HL-60/S4 (cell line): Measurements from ENCODE around the gene MAP1LC3C.

Experiments
- in situ Hi-C: fragments of 300-500 bp; cut with MboI; formaldehyde crosslinking; loops from 2 replicates; pipeline ENCODE4 v1.14.3; 2022; ENCODE audit warnings: low sequenced_read_pairs

MAP1LC3C gene

GRCh38 chr1:241999026-241999425 is at the start of gene MAP1LC3C:
Gene MAP1LC3C (minus strand): TSS chr1:241999098. CDS start chr1:241999008, 90 bp downstream.
- in situ Hi-C loops: no loop called here

DNA sequence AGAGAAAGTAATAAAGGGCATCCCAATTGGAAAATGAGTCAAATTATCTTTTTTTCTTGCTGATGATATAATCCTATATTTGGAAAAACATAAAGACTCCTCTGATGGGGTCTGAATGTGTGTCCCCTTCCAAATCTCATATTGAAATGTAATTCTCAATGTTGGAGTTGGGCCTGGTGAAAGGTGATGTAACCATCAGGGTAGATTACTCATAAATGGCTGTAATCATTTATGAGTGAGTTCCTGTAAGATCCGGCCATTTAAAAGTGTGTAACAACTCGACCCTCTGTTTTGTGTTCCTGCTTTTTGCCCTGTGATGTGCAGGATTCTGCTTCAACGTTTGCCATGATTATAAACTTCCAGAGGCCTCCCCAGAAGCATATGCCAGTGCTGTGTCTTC is 44.3 kb upstream of the MAP1LC3C start:
- in situ Hi-C loops: no loop called here

- in situ Hi-C loops: no loop called here
Observed at GRCh38 chr1:242034392-242034791, 35.5 kb upstream of the MAP1LC3C start.

GRCh38 chr1:242033447-242033846 is 34.5 kb upstream of the MAP1LC3C start:
- in situ Hi-C loops: no loop called here

DNA sequence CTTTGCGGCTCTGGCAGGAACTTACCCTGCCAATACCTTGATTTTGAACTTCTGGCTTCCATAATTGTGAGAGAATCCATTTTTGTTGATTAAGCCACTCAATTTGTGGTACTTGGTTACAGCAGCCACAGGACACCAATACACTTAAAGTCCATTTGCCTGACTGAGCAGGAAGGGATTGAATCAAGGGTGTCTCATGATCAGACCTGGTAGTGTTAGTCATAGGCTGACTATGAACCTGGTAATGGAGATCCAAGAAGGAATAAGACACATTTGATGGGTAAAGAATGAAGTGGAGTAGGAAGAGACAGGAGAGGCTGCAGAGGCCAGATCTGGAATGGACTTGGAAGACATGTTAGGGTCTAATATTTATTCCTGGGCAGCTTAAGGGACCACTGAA is 31.2 kb upstream of the MAP1LC3C start:
- in situ Hi-C loops: no loop called here

GRCh38 chr1:242025681-242026080 is 26.8 kb upstream of the MAP1LC3C start:
- in situ Hi-C loops: no loop called here

DNA sequence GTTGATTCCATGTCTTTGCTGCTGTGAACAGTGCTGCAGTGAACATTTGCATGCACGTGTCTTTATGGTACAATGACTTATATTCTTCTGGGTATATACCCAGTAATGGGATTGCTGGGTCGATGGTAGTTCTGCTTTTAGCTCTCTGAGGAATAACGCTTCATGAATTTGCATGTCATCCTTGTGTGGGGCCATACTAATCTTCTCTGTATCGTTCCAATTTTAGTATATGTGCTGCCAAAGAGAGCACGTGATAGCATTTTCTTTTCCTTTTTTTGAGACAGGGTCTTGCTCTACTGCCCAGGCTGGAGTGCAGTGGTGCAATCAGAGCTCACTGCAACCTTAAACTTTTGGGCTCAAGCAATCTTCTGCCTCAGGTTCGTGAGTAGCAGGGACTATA is 24.9 kb upstream of the MAP1LC3C start:
- in situ Hi-C loops: loop anchor here (25.0 kb wide), 1 partner anchor 412 kb away; no protein-coding TSS in a partner anchor

- in situ Hi-C loops: loop anchor here (25.0 kb wide), 1 partner anchor 407 kb away; no protein-coding TSS in a partner anchor
Observed at GRCh38 chr1:242019018-242019417, 20.1 kb upstream of the MAP1LC3C start.

- in situ Hi-C loops: loop anchor here (25.0 kb wide), 1 partner anchor 405 kb away; no protein-coding TSS in a partner anchor
Observed at GRCh38 chr1:242017580-242018233, 18.8 kb upstream of the MAP1LC3C start.

GRCh38 chr1:242016479-242016878 is 17.6 kb upstream of the MAP1LC3C start:
- in situ Hi-C loops: loop anchor here (25.0 kb wide), 1 partner anchor 404 kb away; no protein-coding TSS in a partner anchor

GRCh38 chr1:242011894-242012660 is 13.2 kb upstream of the MAP1LC3C start:
- in situ Hi-C loops: loop anchor here (25.0 kb wide), 1 partner anchor 400 kb away; no protein-coding TSS in a partner anchor

- in situ Hi-C loops: loop anchor here (25.0 kb wide), 1 partner anchor 397 kb away; no protein-coding TSS in a partner anchor
Observed at GRCh38 chr1:242008826-242009495, 10.1 kb upstream of the MAP1LC3C start.

DNA sequence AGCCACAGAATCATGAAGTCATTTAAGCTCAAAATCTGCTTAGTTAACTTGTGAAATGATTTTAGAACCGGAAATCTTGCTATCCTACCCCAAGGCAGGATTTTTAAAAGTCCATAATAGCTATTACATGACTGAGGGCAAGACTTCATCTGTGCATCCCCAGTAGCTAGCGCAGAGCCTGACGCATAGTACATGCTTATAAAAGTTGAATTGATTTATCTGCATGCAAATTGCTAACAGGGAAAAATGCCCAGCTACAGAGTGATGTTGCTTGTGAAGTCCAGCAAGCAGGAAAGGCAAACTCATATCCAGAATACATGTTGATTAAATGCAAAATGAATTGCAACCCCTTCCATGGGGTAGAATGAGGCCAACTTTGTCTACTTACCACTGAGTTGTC is 8.1 kb upstream of the MAP1LC3C start:
- in situ Hi-C loops: loop anchor here (25.0 kb wide), 1 partner anchor 395 kb away; no protein-coding TSS in a partner anchor

GRCh38 chr1:242005866-242006535 is 7.1 kb upstream of the MAP1LC3C start:
- in situ Hi-C loops: loop anchor here (25.0 kb wide), 1 partner anchor 394 kb away; no protein-coding TSS in a partner anchor

DNA sequence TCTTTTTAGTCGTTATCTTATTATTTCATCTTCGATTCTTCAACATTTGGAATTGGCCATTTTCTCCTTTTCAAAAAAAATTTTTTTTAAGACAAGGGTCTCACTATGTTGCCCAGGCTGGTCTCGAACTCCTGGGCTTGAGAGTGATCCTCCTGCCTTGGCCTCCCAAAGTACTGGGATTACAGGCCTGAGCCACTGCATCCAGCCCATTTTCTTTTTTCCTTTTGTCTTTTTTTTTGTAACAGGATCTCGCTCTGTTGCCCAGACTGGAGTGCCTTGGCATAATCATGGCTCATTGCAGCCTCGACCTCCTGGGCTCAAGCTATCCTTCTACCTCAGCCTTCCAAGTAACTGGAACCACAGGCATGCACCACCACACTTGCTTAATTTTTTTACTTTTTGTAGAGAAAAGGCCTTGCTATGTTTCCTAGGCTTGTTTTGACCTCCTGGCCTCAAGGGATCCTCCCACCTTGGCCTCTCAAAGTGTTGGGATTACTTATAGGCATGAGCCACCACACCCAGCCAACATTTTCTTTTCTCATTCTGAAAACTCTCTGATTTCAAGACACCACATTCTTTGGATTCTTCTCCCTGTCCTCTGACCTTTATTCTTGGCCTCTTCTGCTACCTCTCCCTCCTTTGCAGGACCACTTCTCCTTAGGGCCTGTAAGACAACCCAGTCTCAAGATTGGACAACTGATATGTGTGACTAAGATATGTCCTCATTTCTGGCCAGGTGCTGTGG is 6.0 kb upstream of the MAP1LC3C start:
- in situ Hi-C loops: loop anchor here (25.0 kb wide), 1 partner anchor 393 kb away; no protein-coding TSS in a partner anchor

- in situ Hi-C loops: loop anchor here (25.0 kb wide), 1 partner anchor 390 kb away; no protein-coding TSS in a partner anchor
Observed at GRCh38 chr1:242002510-242002909, 3.6 kb upstream of the MAP1LC3C start.

GRCh38 chr1:242002072-242002471 is 3.2 kb upstream of the MAP1LC3C start:
- in situ Hi-C loops: loop anchor here (25.0 kb wide), 1 partner anchor 390 kb away; no protein-coding TSS in a partner anchor

- in situ Hi-C loops: loop anchor here (25.0 kb wide), 1 partner anchor 388 kb away; no protein-coding TSS in a partner anchor
Observed at GRCh38 chr1:242000434-242000833, 1.5 kb upstream of the MAP1LC3C start.

- in situ Hi-C loops: no loop called here
Observed at GRCh38 chr1:241998412-241998921, 431 bp downstream of the MAP1LC3C start.
